VCaP (cell line): ENCODE data around the gene KANSL1L.

Experiments used
- H3K27ac ChIP-seq: fragments of 450-650 bp; 2 replicates; pipeline ENCODE4 v1.5.1; 2017
- TF ChIP-seq, protein P1 (sequence below): fragments of 450-650 bp; conservative IDR thresholded peaks from 2 replicates; pipeline ENCODE4 v1.5.1; 2017; ENCODE audit warnings: mild to moderate bottlenecking, moderate library complexity

Gene KANSL1L, protein sequence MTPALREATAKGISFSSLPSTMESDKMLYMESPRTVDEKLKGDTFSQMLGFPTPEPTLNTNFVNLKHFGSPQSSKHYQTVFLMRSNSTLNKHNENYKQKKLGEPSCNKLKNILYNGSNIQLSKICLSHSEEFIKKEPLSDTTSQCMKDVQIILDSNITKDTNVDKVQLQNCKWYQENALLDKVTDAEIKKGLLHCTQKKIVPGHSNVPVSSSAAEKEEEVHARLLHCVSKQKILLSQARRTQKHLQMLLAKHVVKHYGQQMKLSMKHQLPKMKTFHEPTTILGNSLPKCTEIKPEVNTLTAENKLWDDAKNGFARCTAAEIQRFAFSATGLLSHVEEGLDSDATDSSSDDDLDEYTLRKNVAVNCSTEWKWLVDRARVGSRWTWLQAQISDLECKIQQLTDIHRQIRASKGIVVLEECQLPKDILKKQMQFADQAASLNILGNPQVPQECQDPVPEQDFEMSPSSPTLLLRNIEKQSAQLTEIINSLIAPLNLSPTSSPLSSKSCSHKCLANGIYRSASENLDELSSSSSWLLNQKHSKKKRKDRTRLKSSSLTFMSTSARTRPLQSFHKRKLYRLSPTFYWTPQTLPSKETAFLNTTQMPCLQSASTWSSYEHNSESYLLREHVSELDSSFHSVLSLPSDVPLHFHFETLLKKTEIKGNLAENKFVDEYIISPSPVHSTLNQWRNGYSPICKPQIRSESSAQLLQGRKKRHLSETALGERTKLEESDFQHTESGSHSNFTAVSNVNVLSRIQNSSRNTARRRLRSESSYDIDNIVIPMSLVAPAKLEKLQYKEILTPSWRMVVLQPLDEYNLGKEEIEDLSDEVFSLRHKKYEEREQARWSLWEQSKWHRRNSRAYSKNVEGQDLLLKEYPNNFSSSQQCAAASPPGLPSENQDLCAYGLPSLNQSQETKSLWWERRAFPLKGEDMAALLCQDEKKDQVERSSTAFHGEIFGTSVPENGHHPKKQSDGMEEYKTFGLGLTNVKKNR

DNA sequence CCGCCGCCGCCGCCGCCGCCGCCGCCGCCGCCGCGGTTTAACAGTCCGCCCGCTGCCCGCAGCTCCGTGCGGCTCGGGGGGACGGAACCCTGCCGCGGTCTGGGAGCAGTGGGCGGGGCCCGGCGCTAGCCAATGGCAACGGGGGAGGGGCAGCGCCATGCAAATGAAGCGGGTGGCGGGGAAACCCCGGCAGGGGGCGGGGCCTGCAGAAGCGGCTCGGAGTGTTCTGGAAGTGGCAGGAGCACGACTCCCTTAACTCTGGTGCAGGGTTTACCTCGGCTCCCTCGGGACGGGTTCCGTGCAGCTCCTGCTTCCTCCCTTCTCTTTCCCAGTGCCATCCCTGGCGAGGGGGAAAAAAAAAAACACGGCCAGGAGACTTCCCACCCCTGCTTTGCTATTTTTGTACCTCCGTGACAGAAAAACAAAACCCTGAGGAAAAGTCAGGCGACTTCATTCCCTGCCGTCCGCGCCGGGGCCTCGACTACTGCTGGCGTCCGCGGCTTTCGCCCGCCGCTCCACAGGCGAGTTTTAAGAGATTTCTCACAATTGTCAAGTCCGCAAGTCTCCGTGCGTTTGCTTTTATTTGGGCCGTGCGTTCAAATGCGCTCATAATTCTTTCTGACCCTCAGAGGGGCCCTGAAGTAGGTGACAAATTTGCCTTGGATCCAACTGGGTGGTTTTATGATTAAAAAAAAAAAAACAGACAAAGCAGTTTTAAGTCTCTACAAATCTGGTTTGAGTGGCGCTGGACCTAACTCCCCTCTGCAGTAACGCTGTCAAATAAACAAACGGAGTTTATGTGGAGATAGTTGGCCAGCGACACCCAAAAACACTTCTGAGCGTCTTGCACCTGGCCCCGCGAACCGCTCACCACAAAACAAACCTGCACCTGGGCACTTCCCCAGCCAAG is at the start of gene KANSL1L:
Gene KANSL1L, minus strand, starts transcription at position 101 of the 910 bp plus-strand sequence. CDS start 16,827 bp downstream, outside the sequence.
- H3K27ac ChIP-seq = peak within 1 kb of the TSS; percentile 87
- TF ChIP-seq, protein P1, sequence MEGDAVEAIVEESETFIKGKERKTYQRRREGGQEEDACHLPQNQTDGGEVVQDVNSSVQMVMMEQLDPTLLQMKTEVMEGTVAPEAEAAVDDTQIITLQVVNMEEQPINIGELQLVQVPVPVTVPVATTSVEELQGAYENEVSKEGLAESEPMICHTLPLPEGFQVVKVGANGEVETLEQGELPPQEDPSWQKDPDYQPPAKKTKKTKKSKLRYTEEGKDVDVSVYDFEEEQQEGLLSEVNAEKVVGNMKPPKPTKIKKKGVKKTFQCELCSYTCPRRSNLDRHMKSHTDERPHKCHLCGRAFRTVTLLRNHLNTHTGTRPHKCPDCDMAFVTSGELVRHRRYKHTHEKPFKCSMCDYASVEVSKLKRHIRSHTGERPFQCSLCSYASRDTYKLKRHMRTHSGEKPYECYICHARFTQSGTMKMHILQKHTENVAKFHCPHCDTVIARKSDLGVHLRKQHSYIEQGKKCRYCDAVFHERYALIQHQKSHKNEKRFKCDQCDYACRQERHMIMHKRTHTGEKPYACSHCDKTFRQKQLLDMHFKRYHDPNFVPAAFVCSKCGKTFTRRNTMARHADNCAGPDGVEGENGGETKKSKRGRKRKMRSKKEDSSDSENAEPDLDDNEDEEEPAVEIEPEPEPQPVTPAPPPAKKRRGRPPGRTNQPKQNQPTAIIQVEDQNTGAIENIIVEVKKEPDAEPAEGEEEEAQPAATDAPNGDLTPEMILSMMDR = no peak

DNA sequence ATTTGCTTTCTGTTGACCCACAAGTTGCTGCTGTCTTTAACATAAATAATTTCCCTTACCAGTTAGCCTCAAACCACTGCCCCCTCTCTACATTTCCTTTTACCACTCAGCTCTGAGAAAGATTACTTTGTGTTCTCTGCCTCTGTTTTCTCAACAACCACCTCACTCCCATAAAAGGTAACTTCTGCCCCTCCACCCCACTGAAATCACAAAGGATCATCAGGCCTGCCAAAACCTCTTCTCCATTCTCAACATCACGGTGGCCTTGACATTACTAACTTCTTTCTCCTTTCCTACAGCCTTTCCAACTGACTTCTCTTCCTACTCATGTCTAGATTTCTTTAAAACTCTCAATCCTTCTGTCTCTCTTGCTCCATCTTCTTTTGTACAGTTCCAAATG is 43.9 kb upstream of the KANSL1L start:
- H3K27ac ChIP-seq = no peak overlapping the region

DNA sequence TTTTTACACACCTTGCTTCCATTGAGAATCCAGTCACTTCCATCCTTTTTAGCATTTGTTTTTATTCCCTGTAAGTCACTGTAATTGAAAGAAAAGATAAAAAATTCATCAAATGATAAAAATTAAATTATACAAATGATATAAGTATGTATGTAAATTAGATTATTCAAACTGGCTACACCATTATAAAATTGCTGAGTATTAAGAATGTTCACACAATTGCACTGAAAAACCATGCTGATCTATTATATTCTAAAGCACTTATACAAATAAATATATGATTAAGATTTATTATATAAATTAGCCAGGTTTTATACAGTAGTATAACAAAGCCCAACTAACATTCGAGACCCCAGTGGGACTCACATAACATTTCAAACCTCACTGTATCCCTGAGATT is 39.0 kb upstream of the KANSL1L start:
- TF ChIP-seq, protein P1 = no peak
- H3K27ac ChIP-seq = no peak overlapping the region

More for the DNA sequence above, 43.9 kb upstream of the KANSL1L start:
- TF ChIP-seq, protein P1 = no peak

DNA sequence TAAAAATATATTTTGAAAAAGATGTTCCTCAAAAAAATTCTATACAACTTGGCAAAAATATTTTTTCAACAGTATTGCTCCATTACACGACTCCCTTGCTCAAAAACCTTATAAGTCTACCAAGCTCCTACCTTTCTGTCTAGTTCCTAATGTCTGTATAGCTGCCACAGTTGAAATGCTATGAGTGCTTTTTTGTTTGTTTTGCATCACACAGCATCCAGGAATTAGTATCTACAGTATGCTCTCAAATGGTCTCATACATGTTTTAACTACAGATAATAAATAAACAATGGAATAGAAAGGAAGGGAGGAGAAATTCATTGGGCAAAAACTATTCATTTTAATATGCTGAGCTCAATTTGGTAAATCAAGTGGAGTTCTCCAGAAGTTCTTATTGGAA is 36.7 kb upstream of the KANSL1L start:
- peak overlapping the region; percentile 35; the same call in 1 of the 2 replicates for H3K27ac ChIP-seq
- TF ChIP-seq, protein P1 = no peak

DNA sequence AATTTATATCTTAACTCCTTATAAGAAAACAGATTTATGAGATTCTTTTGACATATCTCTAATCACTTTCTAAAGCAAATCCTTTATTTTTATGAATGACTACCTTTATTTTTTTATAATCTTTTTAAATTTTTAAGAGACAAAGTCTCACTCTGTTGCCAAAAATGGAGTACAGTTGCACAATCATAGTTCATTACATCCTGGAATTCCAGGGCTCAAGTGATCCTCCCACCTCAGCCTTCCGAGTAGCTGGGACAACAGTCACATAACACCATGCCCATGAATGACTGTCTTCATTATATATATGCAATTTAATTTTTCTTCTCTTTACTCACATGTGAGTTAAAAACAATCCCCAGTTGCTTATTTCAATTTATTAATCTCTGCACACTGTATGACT is 32.3 kb upstream of the KANSL1L start:
- H3K27ac ChIP-seq = no peak overlapping the region; the same call in 1 of the 2 replicates
- TF ChIP-seq, protein P1 = no peak

DNA sequence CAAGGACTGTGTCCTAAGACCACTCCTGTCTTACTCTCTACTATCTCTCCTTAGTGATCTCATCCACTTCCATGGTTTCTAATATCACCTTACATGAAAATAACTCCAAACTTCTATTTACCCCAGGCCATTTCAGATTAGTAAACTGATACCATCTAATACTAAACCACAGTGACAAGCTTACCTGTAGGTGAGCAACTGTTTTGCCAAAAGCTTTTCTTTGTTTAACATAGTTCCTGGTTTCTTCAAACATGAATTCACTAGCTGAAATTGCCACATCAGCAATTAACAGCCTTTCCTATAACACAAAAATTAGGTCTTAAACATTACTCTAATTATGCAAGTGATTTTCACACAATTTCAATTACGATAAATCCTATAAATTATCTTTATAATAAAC is 31.9 kb upstream of the KANSL1L start:
- peak overlapping the region; percentile 13; the same call in 1 of the 2 replicates for H3K27ac ChIP-seq
- TF ChIP-seq, protein P1 = no peak
